Measurements from ENCODE around the gene CCNK.

The CCNK gene

DNA sequence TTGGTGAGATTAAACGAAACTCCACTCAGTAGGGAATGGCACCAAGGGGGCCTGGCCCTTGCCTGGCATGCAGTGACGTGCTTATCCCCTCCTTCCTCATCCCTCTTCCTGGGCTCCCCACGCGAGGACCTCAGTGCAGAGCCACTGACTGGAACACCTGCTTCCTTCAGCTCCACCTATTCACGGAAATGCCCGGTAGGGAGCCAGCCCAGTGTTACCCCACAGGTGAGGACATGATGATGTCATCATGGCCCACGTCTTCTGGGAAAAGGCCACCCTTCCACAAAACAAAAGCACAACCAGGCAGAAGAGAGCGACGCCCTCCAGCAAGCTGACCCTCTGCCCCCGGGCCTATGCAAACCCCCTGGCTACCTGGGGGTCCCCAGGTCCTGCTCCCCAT, 80.7 kb downstream of the CCNK start:
- Histone ChIP-seq H3K79me2 (ENCODE audit: insufficient read depth, low read length) (no peaks in the 10 kb centered on the region), H3K4me3 (ENCODE audit: low read depth, low read length, poor library complexity, severe bottlenecking) (no peak overlapping the region)

More for the DNA sequence above, 80.7 kb downstream of the CCNK start:
- Histone ChIP-seq H3K9me3 (ENCODE audit: low read length) (no peaks in the 10 kb centered on the region), H3K36me3 (ENCODE audit: insufficient read depth, low read length) (no peaks in the 10 kb centered on the region), H3K4me2 (ENCODE audit: low read length) (no peak overlapping the region), H3K4me1 (ENCODE audit: insufficient read depth, low read length, severe bottlenecking) (no peaks in the 10 kb centered on the region), H3K27me3 (ENCODE audit: insufficient read depth, low read length) (peaks cover 7% of the 10 kb centered on the region; the same call in 1 of the 2 replicates), H2AFZ (ENCODE audit: low read length) (no peak overlapping the region), H3F3A (ENCODE audit: insufficient read depth, low read length) (no peaks in the 10 kb centered on the region), H4K20me1 (ENCODE audit: insufficient read depth, low read length) (no peaks in the 10 kb centered on the region), H3K9me2 (ENCODE audit: low read depth, low read length) (no peaks in the 10 kb centered on the region), H3K9ac (ENCODE audit: low read length) (no peak overlapping the region), H3K27ac (ENCODE audit: low read depth, low read length, poor library complexity, severe bottlenecking) (no peak overlapping the region)
- TF ChIP-seq EZH2 (IDR thresholded peaks at IDR 0.05; ENCODE audit: borderline replicate concordance, low read length) (no peak), CTCF (IDR thresholded peaks at IDR 0.05; ENCODE audit: low read length) (no peak)
